GM20000 (cell line): ENCODE data around the gene CRTAC1.

ENCODE experiments used
- DNase-seq: peaks from one replicate; pipeline ENCODE4 v3.0.0; 2012; ENCODE audit warnings: low spot score
- CTCF ChIP-seq: IDR thresholded peaks from 2 replicates; pipeline ENCODE4 v1.5.1; 2012; ENCODE audit warnings: mild to moderate bottlenecking, control low read depth; ENCODE audit errors: extremely low read depth, missing control alignments

Gene CRTAC1

GRCh38 chr10:97838091-97838490 lies 192.3 kb downstream of the CRTAC1 start:
- DNase-seq: no peak
- no peak for TF ChIP-seq CTCF

- TF ChIP-seq CTCF: no peak
- no peak for DNase-seq
Measured at GRCh38 chr10:97836446-97836845, 194.0 kb downstream of the CRTAC1 start.

- TF ChIP-seq CTCF: no peak
- no peak for DNase-seq
Measured at GRCh38 chr10:97831259-97831658, 199.2 kb downstream of the CRTAC1 start.

GRCh38 chr10:97830064-97830463 lies 200.4 kb downstream of the CRTAC1 start:
- TF ChIP-seq CTCF: no peak
- no peak for DNase-seq

- no peak for TF ChIP-seq CTCF
- DNase-seq: no peak
Measured at GRCh38 chr10:97828721-97829120, 201.7 kb downstream of the CRTAC1 start.

GRCh38 chr10:97827702-97828291 lies 202.6 kb downstream of the CRTAC1 start:
- DNase-seq: no peak
- no peak for TF ChIP-seq CTCF

- DNase-seq: no peak
- TF ChIP-seq CTCF: no peak
Measured at GRCh38 chr10:97826892-97827291, 203.5 kb downstream of the CRTAC1 start.
